K562 treated with DMSO at 1 percent for 48 hours (cell line): ENCODE data around the gene ICE1. TPM values are rescaled to one million over a fixed set of nuclear protein-coding genes. Genes with fewer than 3 reads are reported as not detected.

Experiments used
- total RNA-seq: library from RNA; unstranded; fragments of 300-600 nt; gene quantifications from 2 replicates; pipeline ENCODE4 v1.2.3, GENCODE V29; 2022; ENCODE audit warnings: low replicate concordance; ENCODE audit errors: extremely low read depth

Gene ICE1, protein sequence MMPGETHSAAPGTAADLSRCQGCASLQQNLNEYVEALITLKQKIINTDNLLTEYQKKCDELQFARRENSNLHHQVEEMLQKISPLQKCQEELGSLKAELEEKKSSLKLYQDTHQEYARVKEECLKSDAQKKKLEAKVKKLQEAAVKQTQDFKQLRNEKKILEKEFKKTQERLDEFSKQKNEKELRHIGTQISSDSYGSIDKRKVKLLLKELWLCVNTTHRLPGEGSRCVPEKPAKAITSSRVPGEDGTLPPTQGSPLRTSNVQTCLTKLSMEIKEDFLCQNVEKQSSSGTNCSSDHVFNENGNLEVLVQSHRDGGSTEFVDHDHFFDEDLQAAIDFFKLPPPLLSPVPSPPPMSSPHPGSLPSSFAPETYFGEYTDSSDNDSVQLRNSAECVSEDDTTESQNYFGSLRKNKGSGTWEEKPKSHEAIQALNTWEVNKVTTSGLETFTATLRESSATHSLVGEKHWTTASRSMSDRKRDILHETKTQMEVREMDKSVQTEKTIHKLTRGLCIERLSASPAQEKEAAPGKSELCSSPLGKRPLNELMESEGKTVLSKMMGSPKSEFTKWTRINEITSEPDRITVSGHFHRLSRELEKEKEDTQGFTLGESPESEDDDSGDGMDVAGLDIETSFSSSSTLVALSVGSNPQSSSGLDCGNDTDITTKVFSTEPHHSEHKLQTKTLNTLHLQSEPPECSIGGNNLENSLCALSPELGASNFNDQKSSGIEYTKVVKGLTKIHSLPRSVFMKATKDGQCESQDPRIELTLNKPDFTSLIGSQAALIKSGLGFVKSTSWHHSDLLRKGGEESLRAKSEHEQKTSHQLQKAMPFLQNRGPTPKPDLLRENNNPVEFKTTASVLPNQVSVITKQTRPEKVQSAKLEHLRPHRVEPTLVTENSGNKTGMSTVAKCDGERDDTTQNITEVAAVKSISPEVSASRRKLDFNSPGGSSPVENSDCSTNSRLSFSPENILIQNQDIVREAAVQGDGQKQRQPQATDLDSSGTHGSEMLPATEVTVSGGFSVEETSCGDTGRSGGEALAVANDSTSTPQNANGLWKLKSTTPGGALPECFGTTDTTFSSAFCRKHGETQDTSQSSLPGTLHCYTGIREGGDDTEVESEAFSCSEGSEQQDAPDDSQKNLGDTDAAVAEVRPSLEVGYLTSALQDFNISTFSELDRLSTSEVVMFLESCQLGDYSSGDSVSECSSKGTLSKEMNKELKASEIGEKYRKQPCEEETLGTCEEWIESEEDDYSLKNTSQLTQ (N-terminal part only)
- total RNA-seq = 112 TPM in 1 of 2 replicates, not detected in the other

DNA sequence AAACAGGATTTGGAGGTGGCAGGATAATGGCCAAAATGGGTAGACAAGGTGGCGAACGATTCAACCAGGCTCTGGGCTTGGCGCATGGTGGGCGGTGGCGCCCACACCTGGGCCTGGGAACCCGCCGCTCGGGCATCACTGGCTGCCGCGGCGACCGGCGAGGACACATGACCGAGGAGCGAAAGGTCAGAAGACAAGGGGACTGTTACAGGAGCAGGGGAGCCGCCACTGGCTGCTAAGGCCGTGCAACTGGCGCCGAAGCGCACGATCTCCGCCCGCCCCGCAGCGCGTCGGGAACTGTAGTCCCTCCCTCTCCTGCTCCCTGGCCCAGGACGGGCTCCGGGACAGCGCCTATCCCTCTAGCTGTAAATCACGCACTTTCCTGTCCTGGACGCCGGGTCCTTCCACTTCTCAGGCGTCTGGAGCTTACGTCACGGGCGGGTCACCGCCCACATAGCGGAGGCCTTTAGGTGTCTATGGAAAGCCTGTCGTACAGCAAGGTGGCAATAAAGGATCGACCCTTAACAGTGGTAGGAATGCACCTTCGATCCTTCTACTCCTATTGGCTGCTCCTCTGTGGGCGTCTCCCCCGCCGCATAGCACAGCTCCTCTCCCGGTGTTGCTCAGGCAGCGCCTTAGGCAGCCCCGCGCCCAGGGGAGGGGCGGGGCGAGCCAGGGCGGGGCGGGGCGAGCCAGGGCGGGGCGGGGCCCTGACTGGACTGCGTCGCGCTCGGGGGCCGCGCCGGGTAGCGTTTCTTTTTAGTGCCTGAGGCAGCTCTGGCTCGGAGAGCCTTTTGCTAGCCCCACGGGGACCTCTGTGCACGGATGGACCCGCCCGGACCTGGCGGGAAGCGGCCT is at the start of gene ICE1:
TSS of gene ICE1 (plus strand) at position 717 of the 858 bp plus-strand sequence. CDS start 239 bp downstream, outside the sequence.

